GM18507 (cell line): ENCODE measurements around the gene SMOC1.

Experiments
- DNase-seq: peaks from one replicate; pipeline ENCODE4 v3.0.0; 2011; ENCODE audit warnings: low read depth; ENCODE audit not compliant: insufficient read length; ENCODE audit errors: extremely low spot score
- FAIRE-seq: peaks from 2 replicates; lab custom pipeline; 2011; peaks lifted over from hg19 to GRCh38; lab: Jason Lieb, UNC

Gene SMOC1

GRCh38 chr14:69964841-69965240, 85.6 kb downstream of the SMOC1 start:
- no peak for FAIRE-seq
- no peak for DNase-seq

GRCh38 chr14:69968132-69968531, 88.9 kb downstream of the SMOC1 start:
- DNase-seq (no peak), FAIRE-seq (no peak)

GRCh38 chr14:69968681-69969080, 89.5 kb downstream of the SMOC1 start:
- FAIRE-seq: no peak
- DNase-seq: no peak

- DNase-seq (no peak), FAIRE-seq (no peak)
These were observed 93.5 kb downstream of the SMOC1 start for GRCh38 chr14:69972755-69973154.

GRCh38 chr14:69973846-69974245, 94.6 kb downstream of the SMOC1 start:
- FAIRE-seq: no peak
- DNase-seq: no peak

- DNase-seq: no peak
- FAIRE-seq: no peak
These were observed 100.7 kb downstream of the SMOC1 start for GRCh38 chr14:69979882-69980281.

- FAIRE-seq: no peak
- no peak for DNase-seq
These were observed 101.5 kb downstream of the SMOC1 start for GRCh38 chr14:69980457-69981425.

GRCh38 chr14:69982220-69982839, 103.1 kb downstream of the SMOC1 start:
- FAIRE-seq: no peak

GRCh38 chr14:69982886-69983285, 103.7 kb downstream of the SMOC1 start:
- FAIRE-seq (no peak), DNase-seq (no peak)

More at GRCh38 chr14:69982220-69982839, 103.1 kb downstream of the SMOC1 start:
- no peak for DNase-seq

- DNase-seq (no peak), FAIRE-seq (no peak)
These were observed 104.1 kb downstream of the SMOC1 start for GRCh38 chr14:69983317-69983716.

- DNase-seq (no peak), FAIRE-seq (no peak)
These were observed 106.2 kb downstream of the SMOC1 start for GRCh38 chr14:69985463-69985862.

- FAIRE-seq: no peak
- no peak for DNase-seq
These were observed 107.1 kb downstream of the SMOC1 start for GRCh38 chr14:69986336-69986735.

- DNase-seq (no peak), FAIRE-seq (no peak)
These were observed 108.3 kb downstream of the SMOC1 start for GRCh38 chr14:69987406-69988121.

GRCh38 chr14:69988979-69989378, 109.8 kb downstream of the SMOC1 start:
- no peak for DNase-seq
- FAIRE-seq: no peak

GRCh38 chr14:69989622-69990021, 110.4 kb downstream of the SMOC1 start:
- DNase-seq (no peak), FAIRE-seq (no peak)

GRCh38 chr14:69990323-69990722, 111.1 kb downstream of the SMOC1 start:
- DNase-seq (no peak), FAIRE-seq (no peak)

- FAIRE-seq: no peak
- DNase-seq: no peak
These were observed 112.2 kb downstream of the SMOC1 start for GRCh38 chr14:69991422-69991821.

- DNase-seq: no peak
- no peak for FAIRE-seq
These were observed 113.3 kb downstream of the SMOC1 start for GRCh38 chr14:69992564-69992963.

- DNase-seq (no peak), FAIRE-seq (no peak)
These were observed 114.1 kb downstream of the SMOC1 start for GRCh38 chr14:69993326-69993725.

GRCh38 chr14:69994002-69994401, 114.8 kb downstream of the SMOC1 start:
- DNase-seq: no peak
- FAIRE-seq: no peak
